Measurements from ENCODE around the gene RASSF1.

DNA sequence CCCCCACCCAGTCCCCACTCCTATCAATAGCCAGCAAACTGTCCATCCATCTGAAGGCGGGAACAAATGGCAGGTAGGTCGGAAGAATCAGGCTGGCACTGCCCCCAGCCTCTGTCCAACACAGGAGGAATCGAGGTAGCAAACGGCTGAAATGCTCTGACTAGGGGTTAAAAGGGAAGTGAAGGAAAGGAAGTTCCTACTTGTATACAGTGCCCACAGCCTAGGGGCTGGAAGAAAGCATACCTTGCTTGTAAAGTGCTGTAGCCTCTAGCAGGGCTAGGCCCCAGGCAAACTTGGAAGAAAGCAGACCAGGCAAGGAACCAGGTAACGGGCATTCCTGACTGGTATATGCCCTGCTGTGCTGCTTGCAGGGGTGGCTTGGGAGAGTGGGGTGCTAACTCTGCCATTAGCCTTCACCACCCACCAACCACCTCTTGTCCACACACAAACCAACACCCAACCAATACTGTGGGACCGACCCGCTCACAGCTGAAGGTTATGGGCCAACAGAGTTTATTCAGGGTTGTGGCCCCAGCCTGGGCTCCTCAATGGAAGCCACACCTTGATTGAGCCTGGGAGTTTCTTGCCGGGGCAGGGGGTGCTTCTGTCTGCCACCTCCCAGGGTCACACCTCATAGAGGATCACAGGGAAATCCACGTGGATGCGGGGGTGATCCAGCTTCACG lies 15.0 kb downstream of the RASSF1 start:
- TF ChIP-seq POLR2A (IDR thresholded peaks at IDR 0.05; ENCODE audit: insufficient read depth in 1 of 2, low read depth in 2 of 2, low read length in 2 of 2) (no peak), GLI4 (CRISPR knock-in tag; IDR thresholded peaks at IDR 0.05; ENCODE audit: borderline replicate concordance) (no peak), GABPA (IDR thresholded peaks at IDR 0.05; ENCODE audit: low read depth, low read length) (no peak), GABPA (CRISPR knock-in tag; IDR thresholded peaks at IDR 0.05; ENCODE audit: low read depth) (no peak)
- TF ChIP-seq, protein P1, sequence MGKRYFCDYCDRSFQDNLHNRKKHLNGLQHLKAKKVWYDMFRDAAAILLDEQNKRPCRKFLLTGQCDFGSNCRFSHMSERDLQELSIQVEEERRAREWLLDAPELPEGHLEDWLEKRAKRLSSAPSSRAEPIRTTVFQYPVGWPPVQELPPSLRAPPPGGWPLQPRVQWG (CRISPR knock-in tag; IDR thresholded peaks at IDR 0.05; ENCODE audit: borderline replicate concordance, low read depth): no peak
- TF ChIP-seq, protein P2, sequence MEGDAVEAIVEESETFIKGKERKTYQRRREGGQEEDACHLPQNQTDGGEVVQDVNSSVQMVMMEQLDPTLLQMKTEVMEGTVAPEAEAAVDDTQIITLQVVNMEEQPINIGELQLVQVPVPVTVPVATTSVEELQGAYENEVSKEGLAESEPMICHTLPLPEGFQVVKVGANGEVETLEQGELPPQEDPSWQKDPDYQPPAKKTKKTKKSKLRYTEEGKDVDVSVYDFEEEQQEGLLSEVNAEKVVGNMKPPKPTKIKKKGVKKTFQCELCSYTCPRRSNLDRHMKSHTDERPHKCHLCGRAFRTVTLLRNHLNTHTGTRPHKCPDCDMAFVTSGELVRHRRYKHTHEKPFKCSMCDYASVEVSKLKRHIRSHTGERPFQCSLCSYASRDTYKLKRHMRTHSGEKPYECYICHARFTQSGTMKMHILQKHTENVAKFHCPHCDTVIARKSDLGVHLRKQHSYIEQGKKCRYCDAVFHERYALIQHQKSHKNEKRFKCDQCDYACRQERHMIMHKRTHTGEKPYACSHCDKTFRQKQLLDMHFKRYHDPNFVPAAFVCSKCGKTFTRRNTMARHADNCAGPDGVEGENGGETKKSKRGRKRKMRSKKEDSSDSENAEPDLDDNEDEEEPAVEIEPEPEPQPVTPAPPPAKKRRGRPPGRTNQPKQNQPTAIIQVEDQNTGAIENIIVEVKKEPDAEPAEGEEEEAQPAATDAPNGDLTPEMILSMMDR (CRISPR knock-in tag; IDR thresholded peaks at IDR 0.05): no peak
